ENCODE results near the gene MAF.

- TF ChIP-seq POLR2A (IDR thresholded peaks at IDR 0.05) (no peak), CTCF (IDR thresholded peaks at IDR 0.05) (no peak), EP300 (IDR thresholded peaks at IDR 0.05) (no peak)
Measured at GRCh38 chr16:79557421-79557820, 43.1 kb downstream of the MAF start.

Measured in tibial nerve (tissue), 4 donors.